ENCODE data around the gene IFITM2. TPM values are rescaled to one million over a fixed set of nuclear protein-coding genes. Genes with fewer than 3 reads are reported as not detected.

Gene IFITM2
- total and polyA plus RNA-seq, 4 donors, result 8.5 to 1,441 (median 404) TPM

DNA sequence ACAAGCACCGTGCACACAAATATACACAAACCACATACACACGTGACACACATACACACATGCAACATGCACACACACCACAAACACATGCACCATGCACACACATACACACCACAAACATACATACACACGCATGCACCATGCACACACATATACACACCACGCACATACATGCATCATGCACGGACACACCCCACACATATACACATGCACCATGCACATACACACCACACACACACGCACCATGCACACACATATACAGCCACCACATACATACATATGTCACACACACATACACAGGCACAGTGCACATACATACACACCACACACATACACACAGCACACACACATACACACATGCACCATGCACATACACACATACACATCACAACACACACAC is 49.0 kb downstream of the IFITM2 start:
- Histone ChIP-seq H3K27me3 (ENCODE audit: control insufficient read depth in 4 of 4, insufficient read depth in 4 of 4, low read length in 3 of 4) (no peaks in the 10 kb centered on the region), H3K9me3 (ENCODE audit: control insufficient read depth in 4 of 4, low read length in 3 of 4) (peaks cover 0 to 6% (median 0%) of the 10 kb centered on the region in 4 donors), H3K36me3 (ENCODE audit: control insufficient read depth in 4 of 4, insufficient read depth in 3 of 4, low read depth in 1 of 4, low read length in 3 of 4) (no peaks in the 10 kb centered on the region), H3K4me3 (ENCODE audit: low read depth in 1 of 3, low read length in 3 of 3) (no peak overlapping the region), H3K4me1 (ENCODE audit: control insufficient read depth in 4 of 4, insufficient read depth in 4 of 4, low read length in 3 of 4) (peaks cover 5 to 19% (median 10%) of the 10 kb centered on the region in 4 donors), H3K27ac (ENCODE audit: low read depth in 1 of 2, low read length in 2 of 2) (no peak overlapping the region), H3K9ac (ENCODE audit: low read depth in 1 of 2, low read length in 2 of 2) (no peak overlapping the region)
- 80% methylated on average over 6 of the region's 6 CpGs for WGBS
- TF ChIP-seq, protein P1, sequence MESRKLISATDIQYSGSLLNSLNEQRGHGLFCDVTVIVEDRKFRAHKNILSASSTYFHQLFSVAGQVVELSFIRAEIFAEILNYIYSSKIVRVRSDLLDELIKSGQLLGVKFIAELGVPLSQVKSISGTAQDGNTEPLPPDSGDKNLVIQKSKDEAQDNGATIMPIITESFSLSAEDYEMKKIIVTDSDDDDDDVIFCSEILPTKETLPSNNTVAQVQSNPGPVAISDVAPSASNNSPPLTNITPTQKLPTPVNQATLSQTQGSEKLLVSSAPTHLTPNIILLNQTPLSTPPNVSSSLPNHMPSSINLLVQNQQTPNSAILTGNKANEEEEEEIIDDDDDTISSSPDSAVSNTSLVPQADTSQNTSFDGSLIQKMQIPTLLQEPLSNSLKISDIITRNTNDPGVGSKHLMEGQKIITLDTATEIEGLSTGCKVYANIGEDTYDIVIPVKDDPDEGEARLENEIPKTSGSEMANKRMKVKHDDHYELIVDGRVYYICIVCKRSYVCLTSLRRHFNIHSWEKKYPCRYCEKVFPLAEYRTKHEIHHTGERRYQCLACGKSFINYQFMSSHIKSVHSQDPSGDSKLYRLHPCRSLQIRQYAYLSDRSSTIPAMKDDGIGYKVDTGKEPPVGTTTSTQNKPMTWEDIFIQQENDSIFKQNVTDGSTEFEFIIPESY (IDR thresholded peaks at IDR 0.05), result no peak
- TF ChIP-seq, protein P2, sequence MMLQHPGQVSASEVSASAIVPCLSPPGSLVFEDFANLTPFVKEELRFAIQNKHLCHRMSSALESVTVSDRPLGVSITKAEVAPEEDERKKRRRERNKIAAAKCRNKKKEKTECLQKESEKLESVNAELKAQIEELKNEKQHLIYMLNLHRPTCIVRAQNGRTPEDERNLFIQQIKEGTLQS (IDR thresholded peaks at IDR 0.05), result no peak
- TF ChIP-seq, protein P3, sequence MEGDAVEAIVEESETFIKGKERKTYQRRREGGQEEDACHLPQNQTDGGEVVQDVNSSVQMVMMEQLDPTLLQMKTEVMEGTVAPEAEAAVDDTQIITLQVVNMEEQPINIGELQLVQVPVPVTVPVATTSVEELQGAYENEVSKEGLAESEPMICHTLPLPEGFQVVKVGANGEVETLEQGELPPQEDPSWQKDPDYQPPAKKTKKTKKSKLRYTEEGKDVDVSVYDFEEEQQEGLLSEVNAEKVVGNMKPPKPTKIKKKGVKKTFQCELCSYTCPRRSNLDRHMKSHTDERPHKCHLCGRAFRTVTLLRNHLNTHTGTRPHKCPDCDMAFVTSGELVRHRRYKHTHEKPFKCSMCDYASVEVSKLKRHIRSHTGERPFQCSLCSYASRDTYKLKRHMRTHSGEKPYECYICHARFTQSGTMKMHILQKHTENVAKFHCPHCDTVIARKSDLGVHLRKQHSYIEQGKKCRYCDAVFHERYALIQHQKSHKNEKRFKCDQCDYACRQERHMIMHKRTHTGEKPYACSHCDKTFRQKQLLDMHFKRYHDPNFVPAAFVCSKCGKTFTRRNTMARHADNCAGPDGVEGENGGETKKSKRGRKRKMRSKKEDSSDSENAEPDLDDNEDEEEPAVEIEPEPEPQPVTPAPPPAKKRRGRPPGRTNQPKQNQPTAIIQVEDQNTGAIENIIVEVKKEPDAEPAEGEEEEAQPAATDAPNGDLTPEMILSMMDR (IDR thresholded peaks at IDR 0.05; ENCODE audit: low read depth, low read length, missing input control), result no peak
- TF ChIP-seq EGR1 (IDR thresholded peaks at IDR 0.05; ENCODE audit: low read depth in 2 of 2) (no peak), FOXA1 (IDR thresholded peaks at IDR 0.05) (no peak), NR2F2 (IDR thresholded peaks at IDR 0.05) (no peak)
- TF ChIP-seq, protein P4, sequence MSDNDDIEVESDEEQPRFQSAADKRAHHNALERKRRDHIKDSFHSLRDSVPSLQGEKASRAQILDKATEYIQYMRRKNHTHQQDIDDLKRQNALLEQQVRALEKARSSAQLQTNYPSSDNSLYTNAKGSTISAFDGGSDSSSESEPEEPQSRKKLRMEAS (IDR thresholded peaks at IDR 0.05), result no peak
- no peak for DNase-seq (ENCODE audit: low spot score)

DNA sequence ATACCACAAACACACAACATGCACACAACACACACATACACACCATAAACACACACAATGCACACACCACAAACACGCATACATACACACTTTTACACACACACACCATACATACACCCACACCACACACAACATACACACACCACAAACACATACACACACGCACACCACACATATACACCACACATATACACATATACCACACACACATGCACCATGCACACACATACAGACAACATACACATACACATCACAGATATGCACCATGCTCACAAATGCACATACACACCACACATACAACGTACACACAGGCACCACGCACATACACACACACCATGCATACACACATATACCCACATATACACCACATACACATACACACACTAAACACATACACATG is 50.0 kb downstream of the IFITM2 start:
- H3K4me3 ChIP-seq (ENCODE audit: low read depth in 1 of 3, low read length in 3 of 3), result no peak overlapping the region
- no peak overlapping the region for H3K9ac ChIP-seq (ENCODE audit: low read depth in 1 of 2, low read length in 2 of 2)
- no peak for DNase-seq (ENCODE audit: low spot score)
- 91% methylated on average over 4 of the region's 4 CpGs for WGBS
- peaks cover 1 to 12% (median 6%) of the 10 kb centered on the region in 4 donors for H3K4me1 ChIP-seq (ENCODE audit: control insufficient read depth in 4 of 4, insufficient read depth in 4 of 4, low read length in 3 of 4)
- H3K27ac ChIP-seq (ENCODE audit: low read depth in 1 of 2, low read length in 2 of 2), result no peak overlapping the region
- H3K36me3 ChIP-seq (ENCODE audit: control insufficient read depth in 4 of 4, insufficient read depth in 3 of 4, low read depth in 1 of 4, low read length in 3 of 4), result no peaks in the 10 kb centered on the region
- H3K27me3 ChIP-seq (ENCODE audit: control insufficient read depth in 4 of 4, insufficient read depth in 4 of 4, low read length in 3 of 4), result no peaks in the 10 kb centered on the region
- no peak for TF ChIP-seq EGR1 (IDR thresholded peaks at IDR 0.05; ENCODE audit: low read depth in 2 of 2)
- TF ChIP-seq, protein P2 (IDR thresholded peaks at IDR 0.05), result no peak
- TF ChIP-seq NR2F2 (IDR thresholded peaks at IDR 0.05), result no peak
- TF ChIP-seq JUND (IDR thresholded peaks at IDR 0.05), result no peak
- TF ChIP-seq HNF4G (IDR thresholded peaks at IDR 0.05), result no peak
- peaks cover 0 to 6% (median 0%) of the 10 kb centered on the region in 4 donors for H3K9me3 ChIP-seq (ENCODE audit: control insufficient read depth in 4 of 4, low read length in 3 of 4)

DNA sequence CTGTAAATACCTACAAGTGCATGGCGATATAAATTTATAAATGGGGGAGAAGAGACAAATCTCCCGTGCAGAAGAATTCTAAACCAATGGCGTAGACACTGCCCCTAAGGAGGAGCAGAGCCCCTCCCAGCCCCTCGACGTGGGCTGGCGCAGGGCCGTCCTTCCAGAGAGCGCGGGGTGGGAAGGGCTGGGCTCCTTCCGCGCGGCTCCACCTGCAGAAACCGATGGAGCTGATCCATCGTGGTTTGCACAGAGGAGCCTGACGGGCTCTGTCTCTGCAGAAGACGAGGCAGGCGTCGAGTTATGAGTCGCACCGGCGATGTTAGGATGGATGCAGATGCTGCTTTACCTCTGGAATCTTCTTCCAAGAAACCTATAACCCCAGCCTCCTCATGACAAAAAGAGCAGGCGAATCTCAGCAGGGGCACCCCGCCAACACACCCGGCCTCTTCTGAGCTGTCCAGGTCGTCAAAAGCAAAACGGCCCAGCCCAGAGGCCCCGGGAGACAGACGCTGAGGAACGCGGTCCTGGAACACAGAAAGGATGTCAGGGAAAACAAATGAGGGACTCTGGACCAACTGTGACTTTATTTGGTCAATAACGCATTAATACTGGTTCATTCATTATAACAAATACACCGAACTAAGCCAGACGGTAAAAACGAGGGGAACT is 50.6 kb downstream of the IFITM2 start:
- no peaks in the 10 kb centered on the region for H3K27me3 ChIP-seq (ENCODE audit: control insufficient read depth in 4 of 4, insufficient read depth in 4 of 4, low read length in 3 of 4)
- H3K9me3 ChIP-seq (ENCODE audit: control insufficient read depth in 4 of 4, low read length in 3 of 4), result peaks cover 0 to 6% (median 0%) of the 10 kb centered on the region in 4 donors
- 70% methylated on average over 34 of the region's 34 CpGs for WGBS
- no peak overlapping the region for H3K4me3 ChIP-seq (ENCODE audit: low read depth in 1 of 3, low read length in 3 of 3)
- TF ChIP-seq YY1 (IDR thresholded peaks at IDR 0.05), result no peak
- TF ChIP-seq FOXA2 (IDR thresholded peaks at IDR 0.05), result no peak
- no peak for TF ChIP-seq JUND (IDR thresholded peaks at IDR 0.05)
- TF ChIP-seq HNF4A (conservative IDR thresholded peaks at IDR 0.05), result no peak
- TF ChIP-seq, protein P5, sequence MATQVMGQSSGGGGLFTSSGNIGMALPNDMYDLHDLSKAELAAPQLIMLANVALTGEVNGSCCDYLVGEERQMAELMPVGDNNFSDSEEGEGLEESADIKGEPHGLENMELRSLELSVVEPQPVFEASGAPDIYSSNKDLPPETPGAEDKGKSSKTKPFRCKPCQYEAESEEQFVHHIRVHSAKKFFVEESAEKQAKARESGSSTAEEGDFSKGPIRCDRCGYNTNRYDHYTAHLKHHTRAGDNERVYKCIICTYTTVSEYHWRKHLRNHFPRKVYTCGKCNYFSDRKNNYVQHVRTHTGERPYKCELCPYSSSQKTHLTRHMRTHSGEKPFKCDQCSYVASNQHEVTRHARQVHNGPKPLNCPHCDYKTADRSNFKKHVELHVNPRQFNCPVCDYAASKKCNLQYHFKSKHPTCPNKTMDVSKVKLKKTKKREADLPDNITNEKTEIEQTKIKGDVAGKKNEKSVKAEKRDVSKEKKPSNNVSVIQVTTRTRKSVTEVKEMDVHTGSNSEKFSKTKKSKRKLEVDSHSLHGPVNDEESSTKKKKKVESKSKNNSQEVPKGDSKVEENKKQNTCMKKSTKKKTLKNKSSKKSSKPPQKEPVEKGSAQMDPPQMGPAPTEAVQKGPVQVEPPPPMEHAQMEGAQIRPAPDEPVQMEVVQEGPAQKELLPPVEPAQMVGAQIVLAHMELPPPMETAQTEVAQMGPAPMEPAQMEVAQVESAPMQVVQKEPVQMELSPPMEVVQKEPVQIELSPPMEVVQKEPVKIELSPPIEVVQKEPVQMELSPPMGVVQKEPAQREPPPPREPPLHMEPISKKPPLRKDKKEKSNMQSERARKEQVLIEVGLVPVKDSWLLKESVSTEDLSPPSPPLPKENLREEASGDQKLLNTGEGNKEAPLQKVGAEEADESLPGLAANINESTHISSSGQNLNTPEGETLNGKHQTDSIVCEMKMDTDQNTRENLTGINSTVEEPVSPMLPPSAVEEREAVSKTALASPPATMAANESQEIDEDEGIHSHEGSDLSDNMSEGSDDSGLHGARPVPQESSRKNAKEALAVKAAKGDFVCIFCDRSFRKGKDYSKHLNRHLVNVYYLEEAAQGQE (IDR thresholded peaks at IDR 0.05), result no peak
- TF ChIP-seq FOXA1 (IDR thresholded peaks at IDR 0.05), result no peak
- no peak for TF ChIP-seq HNF4G (IDR thresholded peaks at IDR 0.05)
- TF ChIP-seq, protein P1 (IDR thresholded peaks at IDR 0.05), result no peak
- TF ChIP-seq TAF1 (conservative IDR thresholded peaks at IDR 0.05), result no peak
- TF ChIP-seq RAD21 (IDR thresholded peaks at IDR 0.05), result no peak
- TF ChIP-seq, protein P2 (IDR thresholded peaks at IDR 0.05), result no peak
- peaks cover 0 to 9% (median 5%) of the 10 kb centered on the region in 4 donors for H3K4me1 ChIP-seq (ENCODE audit: control insufficient read depth in 4 of 4, insufficient read depth in 4 of 4, low read length in 3 of 4)
- H3K9ac ChIP-seq (ENCODE audit: low read depth in 1 of 2, low read length in 2 of 2), result no peak overlapping the region
- H3K27ac ChIP-seq (ENCODE audit: low read depth in 1 of 2, low read length in 2 of 2), result no peak overlapping the region
- H3K36me3 ChIP-seq (ENCODE audit: control insufficient read depth in 4 of 4, insufficient read depth in 3 of 4, low read depth in 1 of 4, low read length in 3 of 4), result no peaks in the 10 kb centered on the region
- no peak for DNase-seq (ENCODE audit: low spot score)

All from liver (tissue), 9 donors.